GM20431 (cell line): Measurements from ENCODE around the gene MGAT3.

ENCODE experiments used
- in situ Hi-C: fragments of 300-500 bp; cut with MseI, MboI; formaldehyde crosslinking; loops from one replicate; pipeline ENCODE4 v1.15.0; 2020; ENCODE audit warnings: low sequenced_read_pairs; ENCODE audit not compliant: unreplicated experiment

The MGAT3 gene

DNA sequence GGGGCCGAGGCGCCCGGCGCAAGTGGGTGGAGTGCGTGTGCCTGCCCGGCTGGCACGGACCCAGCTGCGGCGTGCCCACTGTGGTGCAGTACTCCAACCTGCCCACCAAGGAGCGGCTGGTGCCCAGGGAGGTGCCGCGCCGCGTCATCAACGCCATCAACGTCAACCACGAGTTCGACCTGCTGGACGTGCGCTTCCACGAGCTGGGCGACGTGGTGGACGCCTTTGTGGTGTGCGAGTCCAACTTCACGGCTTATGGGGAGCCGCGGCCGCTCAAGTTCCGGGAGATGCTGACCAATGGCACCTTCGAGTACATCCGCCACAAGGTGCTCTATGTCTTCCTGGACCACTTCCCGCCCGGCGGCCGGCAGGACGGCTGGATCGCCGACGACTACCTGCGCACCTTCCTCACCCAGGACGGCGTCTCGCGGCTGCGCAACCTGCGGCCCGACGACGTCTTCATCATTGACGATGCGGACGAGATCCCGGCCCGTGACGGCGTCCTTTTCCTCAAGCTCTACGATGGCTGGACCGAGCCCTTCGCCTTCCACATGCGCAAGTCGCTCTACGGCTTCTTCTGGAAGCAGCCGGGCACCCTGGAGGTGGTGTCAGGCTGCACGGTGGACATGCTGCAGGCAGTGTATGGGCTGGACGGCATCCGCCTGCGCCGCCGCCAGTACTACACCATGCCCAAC is 31.2 kb downstream of the MGAT3 start:
- in situ Hi-C loops = no loop called here

- in situ Hi-C loops = no loop called here
Measured at GRCh38 chr22:39488563-39489083, 31.8 kb downstream of the MGAT3 start.

GRCh38 chr22:39489094-39490068 is 32.6 kb downstream of the MGAT3 start:
- in situ Hi-C loops = no loop called here

GRCh38 chr22:39490135-39490798 is 33.5 kb downstream of the MGAT3 start:
- in situ Hi-C loops = no loop called here

GRCh38 chr22:39490966-39491680 is 34.3 kb downstream of the MGAT3 start:
- in situ Hi-C loops = no loop called here

DNA sequence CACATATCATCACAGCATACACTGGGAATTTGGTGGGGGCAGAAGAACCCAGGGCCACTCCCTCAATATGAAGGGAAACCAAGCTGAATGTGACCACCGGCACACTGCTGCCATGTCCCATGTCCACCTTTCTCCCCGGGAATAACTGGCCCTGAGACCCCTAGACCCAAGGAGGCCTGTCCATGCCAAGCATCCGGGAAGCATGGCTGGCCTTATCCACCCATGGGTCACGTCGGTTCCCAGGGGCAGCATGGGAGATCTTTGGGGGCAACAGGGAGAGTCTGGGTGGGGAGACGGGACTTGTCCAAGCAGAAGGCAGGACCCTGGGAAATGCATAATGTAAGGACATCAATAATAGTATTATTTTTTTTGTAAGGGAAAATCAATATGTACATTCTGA is 34.9 kb downstream of the MGAT3 start:
- in situ Hi-C loops = no loop called here

DNA sequence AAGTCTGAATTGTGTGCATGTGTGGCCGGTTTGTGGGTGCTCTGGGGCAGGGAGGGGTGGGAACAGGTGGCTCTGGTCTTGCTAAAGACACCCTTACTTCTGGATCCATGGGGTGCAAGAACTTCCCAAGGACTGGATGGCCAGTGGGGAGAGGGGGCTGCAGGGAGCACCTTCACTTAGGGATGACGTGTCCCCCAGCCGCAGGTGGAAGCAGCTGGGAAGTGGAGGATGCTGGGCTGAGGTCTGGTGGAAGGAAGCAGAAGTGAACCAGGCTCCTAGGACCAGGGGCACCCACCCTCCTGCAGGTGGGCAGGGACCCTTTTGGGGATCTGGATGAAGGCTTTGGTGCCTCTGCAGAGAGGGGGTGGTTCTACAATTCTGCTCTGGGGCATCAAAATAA is 35.4 kb downstream of the MGAT3 start:
- in situ Hi-C loops = no loop called here

GRCh38 chr22:39493759-39494158 is 36.9 kb downstream of the MGAT3 start:
- in situ Hi-C loops = no loop called here

DNA sequence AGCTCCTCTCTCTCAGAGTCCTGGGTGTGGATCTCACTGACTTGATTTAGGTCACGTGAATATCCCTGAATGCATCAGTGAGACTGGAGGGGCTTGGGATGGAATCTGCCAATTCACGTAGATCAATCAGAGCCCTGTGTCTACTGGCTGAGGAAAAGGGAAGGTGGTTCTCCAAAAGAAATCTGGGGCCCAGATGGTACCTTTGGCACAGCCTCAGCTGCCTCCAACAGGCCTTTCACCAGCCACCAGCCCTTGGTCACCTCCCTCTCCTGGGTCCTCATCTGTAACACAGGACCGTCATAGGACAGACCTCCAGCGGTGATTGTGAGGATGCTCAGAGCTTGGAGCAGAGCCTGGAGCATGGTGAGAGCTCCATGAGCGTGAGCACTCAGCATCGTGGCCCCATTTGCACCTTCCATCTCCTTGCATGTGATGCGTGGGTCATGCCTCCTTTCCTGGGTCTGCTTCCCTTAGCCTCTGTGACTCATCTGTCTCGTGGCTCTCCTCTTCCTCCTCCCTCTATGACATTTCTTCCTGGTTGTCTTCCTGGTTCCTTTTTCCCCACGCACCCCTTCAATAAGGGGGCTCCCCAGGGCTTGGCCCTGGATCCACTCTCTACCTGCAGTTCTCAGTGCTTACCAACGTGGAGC is 37.8 kb downstream of the MGAT3 start:
- in situ Hi-C loops = no loop called here

DNA sequence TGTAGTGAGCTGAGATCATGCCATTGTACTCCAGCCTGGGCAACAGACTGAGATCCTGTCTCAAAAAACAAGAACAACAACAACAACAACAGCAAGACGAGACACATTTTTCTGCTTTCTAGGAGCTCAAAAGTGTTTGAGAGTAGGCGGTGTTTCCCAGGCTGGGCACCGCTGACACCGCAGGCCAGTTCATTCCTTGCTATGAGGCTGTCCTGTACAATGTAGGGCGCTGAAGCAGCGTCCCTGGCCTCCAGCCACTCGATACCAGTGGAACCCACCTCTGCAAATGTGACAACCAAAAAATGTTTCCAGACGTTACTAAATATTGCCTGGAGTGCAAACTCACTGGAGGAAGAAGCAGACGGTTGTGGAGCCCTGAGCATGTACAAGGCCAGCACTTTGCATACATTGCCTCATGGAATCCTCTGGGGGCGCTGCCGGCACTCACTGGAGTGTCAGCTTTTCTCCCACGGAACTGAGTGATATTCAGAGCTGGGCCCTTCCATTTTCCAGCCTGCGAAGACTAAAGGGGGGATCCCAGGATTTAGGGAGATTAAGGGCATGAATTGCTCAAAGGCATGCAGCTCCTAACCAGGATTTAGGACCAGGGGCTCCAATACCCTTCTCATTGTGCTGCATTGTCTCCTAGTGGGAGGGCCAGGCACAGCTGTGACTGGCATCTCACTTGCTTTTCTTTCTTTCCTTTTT is 39.5 kb downstream of the MGAT3 start:
- in situ Hi-C loops = no loop called here

- in situ Hi-C loops = no loop called here
Measured at GRCh38 chr22:39497429-39497828, 40.6 kb downstream of the MGAT3 start.

GRCh38 chr22:39498368-39498767 is 41.6 kb downstream of the MGAT3 start:
- in situ Hi-C loops = no loop called here

DNA sequence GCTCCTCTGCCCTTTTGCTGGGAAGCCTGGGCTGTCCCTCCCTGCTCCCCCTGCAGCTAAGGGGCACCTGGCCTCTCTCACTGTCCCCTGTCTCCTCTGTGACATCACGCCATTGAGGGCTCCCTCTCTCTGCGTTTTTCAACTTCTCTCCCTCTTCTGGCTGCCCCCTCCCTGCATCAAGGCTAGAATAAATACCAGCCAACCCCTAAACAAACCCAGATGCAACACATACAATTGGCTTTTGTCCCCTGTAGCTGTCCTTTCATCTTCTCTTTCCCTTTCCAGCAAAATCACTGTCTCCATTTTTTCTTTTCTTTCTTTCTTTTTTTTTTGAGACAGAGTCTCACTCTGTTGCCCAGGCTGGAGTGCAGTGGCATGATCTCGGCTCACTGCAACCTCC is 42.0 kb downstream of the MGAT3 start:
- in situ Hi-C loops = no loop called here

GRCh38 chr22:39500101-39500500 is 43.3 kb downstream of the MGAT3 start:
- in situ Hi-C loops = loop anchor here (25.0 kb wide), 2 partner anchors 163 to 338 kb away; partner anchors contain the start of genes CBX7 and SYNGR1

DNA sequence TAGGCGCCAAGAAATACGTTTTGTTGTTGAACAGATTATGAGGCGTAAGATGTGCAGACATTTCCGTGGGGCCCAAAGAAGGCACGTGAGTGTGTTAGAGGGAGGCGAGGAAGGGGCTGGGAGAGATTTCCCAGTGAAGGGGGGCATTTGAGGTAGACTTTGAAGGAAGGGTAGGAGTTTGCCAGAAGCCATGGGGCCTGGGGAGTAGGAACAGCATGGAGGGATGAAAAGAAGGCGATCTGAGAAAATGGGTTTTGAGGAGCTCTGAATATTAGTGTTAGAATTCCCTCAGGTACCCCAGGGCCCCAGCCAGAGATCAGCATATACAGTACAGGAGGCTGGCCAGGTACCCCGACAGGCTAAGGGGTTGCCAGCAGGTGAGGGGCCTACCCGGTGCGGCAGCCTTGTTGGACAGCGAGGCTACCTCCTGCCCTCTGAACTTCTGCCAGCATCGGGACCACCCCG is 44.9 kb downstream of the MGAT3 start:
- in situ Hi-C loops = loop anchor here (25.0 kb wide), 2 partner anchors 164 to 339 kb away; partner anchors contain the start of genes CBX7 and SYNGR1

- in situ Hi-C loops = loop anchor here (25.0 kb wide), 2 partner anchors 165 to 340 kb away; partner anchors contain the start of genes CBX7 and SYNGR1
Measured at GRCh38 chr22:39502109-39502788, 45.4 kb downstream of the MGAT3 start, which contains the start of gene MIEF1. TSS of gene MIEF1 (plus strand) at chr22:39502290. CDS start at chr22:39511295, 9,005 bp downstream.

DNA sequence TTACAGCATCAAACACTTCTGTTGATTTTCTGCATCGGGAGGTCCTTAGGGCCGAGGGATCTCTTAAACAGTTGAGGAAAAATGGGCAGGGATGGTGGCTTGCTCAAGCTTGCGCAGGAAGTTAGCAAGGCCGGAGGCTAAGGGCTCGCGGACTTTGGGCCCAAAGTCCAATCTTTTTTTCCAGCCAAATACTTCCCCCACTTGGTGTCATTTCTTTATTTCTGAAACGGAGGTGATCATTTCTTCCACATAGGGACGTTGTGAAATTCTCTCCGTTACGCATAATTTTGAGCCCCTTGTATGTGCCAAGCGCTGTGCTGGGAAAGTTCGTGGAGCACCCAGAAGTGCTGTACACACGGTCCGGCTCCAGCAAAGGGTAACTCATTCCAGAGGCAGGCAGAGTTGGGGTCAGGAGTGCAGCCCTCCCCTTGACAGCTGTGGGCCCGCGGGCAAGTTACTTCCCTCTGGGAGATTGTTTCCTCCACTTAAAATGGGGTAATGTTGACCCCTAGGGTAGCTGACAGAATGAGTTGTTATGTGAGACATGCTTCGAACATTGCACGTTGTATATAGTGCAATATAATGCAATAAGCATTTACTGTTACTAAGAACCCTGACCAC is 46.1 kb downstream of the MGAT3 start:
- in situ Hi-C loops = loop anchor here (25.0 kb wide), 2 partner anchors 166 to 341 kb away; partner anchors contain the start of genes CBX7 and SYNGR1
